GM21576 (cell line): ENCODE results near the gene ATAT1.
"Not testable (repeated sequence)": the region's sequence is repeated elsewhere in the genome, so short reads cannot be mapped to it uniquely, and the experiment has no call there.

Experiments used
- ATAC-seq: cut with Tn5 transposase; IDR thresholded peaks from one replicate; pipeline ENCODE4 v1.9.1; 2021; ENCODE audit warnings: mild to moderate bottlenecking, moderate library complexity; ENCODE audit not compliant: unreplicated experiment

The ATAT1 gene

DNA sequence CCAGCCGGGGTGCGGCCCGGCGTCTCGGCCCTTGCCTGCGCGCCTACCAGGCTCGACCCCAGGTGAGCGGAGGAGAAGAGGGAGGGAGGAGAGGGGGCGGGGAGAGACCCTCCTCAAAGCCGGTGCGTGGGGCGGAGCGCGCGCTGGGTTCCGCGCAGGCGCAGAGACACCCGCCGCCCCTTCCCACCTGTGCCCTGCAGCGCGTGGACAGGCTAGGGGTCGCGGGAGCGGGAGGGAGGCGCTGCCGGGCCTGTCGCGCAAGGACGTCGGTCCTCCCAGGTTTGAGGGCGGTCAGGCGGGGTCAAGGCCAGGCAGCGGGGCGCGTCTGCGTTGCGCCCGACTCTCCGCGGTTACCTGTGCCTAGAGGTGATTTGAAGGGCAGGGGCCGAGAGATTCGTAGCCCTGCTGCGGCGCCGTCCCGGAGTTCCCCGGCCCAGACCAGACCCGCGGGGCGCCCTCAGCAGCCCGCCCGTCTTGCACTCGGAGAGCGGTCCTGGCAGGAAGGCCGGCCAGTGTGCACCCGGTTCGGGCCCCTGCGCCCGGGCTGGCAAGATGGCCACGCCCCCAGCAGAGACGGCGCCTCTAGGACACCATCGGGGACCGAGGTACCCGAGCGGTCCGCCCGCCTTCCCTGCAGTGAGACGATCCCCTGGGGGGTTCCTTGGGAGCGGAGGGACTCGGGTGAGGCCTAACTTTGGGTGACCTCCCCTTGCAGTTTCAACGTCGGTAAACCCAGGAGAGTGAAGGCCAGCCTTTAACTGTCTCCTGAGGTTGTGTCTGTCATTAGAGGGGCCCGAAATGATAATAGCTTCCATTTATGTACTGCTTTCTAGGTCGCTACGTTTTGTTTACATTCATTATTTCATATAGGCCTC lies 20.8 kb downstream of the ATAT1 start:
- ATAC-seq: peak; percentile 62

DNA sequence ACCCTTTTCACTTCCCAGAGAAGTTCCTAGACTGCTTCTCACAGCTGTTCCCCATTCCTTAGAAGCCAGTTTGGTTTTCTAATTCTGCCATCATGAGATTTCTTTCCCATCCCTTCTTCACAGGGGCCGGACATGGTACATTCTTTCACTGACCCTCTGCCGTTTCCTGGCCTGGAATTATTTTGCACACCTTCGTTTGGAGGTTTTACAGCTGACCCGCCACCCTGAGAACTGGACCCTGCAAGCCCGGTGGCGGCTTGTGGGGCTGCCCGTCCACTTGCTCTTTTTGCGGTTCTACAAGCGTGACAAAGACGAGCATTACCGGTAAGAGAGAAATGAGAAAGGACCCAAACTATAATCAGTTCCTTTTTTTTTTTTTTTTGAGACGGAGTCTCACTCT lies 24.5 kb downstream of the ATAT1 start:
- ATAC-seq: no peak

DNA sequence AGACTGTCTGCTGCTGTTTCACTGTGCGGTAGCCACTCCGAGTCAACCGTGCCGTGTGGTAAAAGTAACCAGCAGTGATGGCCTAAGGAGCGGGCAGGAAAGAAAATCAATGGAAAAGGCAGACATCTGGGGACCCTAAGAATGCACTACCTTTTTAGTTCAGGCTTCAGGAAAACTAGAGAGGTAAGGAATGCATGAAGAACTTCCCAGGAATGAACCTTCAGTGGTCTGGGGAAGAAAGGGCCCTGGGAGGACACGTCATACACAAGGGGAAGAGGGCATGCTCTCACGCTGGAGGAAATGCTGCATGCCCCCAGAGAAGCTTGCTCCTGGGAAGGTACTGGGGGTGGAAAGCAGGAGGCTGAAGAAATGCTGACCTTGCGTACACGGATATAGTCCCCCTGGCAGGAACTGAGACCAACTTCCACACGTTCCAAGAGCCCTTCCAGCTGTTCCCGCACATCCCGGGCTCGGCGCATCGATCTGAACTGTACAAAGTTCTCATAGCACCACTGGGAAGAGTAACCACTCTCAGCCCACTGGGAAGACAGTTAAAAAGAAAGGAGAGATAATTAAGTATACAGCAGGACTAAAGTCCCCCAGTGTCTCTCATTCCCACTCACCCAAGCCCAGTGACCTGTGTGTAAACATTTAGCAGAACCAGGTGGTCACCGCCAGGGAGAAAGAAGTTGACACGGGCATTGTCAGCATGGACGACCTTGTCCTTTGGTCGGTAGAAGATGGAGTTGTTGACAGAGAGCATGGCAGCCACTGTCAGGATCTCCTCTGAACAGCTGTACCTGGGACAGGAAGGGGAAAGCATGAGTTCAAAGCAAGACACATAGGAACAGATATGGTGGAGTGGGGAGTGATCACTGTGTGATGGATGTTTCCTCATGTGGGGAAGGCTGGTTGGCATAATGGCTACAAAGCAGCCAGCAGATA lies 28.4 kb downstream of the ATAT1 start:
- no peak for ATAC-seq

- ATAC-seq: no peak
These were observed 29.0 kb downstream of the ATAT1 start for GRCh38 chr6:30655743-30656094.

GRCh38 chr6:30656513-30656912 lies 29.8 kb downstream of the ATAT1 start:
- no peak for ATAC-seq

GRCh38 chr6:30657454-30657853 lies 30.8 kb downstream of the ATAT1 start:
- no peak for ATAC-seq

- not testable (repeated sequence) for ATAC-seq
These were observed 31.2 kb downstream of the ATAT1 start for GRCh38 chr6:30657922-30658321.

DNA sequence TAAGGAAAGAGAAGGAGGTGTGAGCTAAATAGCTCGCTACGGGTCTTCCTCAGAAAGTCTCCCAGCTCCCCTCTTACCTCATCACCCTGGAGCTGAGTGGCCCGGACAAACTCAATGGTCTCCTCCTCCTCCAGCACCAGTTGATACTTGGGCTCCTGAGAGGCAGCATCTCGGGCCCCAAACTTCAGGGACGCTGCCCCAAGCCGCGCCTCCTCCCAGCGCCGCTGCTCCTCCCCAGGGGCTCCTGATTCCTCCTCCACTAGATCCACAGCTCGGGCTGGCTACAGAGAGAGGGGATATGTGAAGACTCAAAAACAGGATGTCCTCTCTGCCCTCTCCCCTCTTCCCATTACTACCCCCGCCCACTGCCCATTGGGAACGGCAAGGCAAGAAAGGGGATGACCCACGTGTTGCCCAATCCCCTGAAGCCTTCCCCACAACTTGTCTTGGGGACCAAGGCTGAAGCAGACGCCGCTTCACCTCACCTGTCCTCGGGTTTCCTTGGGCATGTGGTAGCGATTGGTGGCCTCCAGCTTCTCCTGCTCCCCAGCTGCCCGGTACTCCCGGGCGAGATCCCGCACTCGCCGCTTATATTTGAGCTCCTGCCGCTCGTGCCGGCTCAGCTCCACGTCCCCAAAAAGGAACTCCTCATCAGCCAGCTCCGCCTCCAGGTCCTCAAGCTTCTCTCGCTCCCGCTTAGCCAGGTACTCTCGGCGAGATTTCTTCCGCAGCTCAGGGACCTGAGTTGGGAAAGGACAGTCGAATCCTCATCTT lies 38.5 kb downstream of the ATAT1 start:
- no peak for ATAC-seq

GRCh38 chr6:30666300-30666699 lies 39.6 kb downstream of the ATAT1 start:
- not testable (repeated sequence) for ATAC-seq

DNA sequence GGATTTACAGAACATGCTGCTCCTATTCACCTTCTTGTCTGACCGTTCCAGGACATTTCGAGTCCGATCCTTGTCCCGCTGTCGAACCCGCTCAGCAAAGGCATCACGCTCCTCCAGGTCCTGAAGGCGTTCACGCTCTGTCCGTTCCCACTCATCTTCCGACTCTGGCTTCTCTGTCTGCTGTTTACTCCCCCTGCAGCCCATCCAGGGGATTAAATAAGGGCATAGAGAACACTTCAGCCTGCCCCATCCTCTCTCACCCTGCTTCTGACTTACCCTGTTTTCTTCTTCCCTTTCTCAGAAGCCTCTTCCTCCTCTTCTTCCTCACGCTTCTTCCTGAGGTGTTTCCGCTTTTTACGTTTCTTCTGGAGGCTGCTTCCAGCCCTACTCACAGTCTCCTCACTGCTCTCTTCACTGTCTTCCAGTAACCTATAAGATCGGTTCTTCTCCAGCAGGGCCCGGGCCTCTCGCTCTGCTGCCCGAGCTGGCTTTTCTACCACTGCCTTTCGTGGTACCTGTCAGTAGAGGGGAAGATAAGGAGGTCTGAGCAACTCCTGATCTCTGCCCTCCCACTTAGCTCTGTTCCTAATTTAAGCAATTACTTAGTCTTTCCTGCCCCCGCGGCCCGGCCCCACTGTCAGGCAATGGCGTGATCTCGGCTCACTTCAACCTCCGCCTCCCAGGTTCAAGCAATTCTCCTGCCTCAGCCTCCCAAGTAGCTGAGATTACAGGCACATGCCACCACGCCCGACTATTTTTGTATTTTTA lies 44.3 kb downstream of the ATAT1 start:
- no peak for ATAC-seq

DNA sequence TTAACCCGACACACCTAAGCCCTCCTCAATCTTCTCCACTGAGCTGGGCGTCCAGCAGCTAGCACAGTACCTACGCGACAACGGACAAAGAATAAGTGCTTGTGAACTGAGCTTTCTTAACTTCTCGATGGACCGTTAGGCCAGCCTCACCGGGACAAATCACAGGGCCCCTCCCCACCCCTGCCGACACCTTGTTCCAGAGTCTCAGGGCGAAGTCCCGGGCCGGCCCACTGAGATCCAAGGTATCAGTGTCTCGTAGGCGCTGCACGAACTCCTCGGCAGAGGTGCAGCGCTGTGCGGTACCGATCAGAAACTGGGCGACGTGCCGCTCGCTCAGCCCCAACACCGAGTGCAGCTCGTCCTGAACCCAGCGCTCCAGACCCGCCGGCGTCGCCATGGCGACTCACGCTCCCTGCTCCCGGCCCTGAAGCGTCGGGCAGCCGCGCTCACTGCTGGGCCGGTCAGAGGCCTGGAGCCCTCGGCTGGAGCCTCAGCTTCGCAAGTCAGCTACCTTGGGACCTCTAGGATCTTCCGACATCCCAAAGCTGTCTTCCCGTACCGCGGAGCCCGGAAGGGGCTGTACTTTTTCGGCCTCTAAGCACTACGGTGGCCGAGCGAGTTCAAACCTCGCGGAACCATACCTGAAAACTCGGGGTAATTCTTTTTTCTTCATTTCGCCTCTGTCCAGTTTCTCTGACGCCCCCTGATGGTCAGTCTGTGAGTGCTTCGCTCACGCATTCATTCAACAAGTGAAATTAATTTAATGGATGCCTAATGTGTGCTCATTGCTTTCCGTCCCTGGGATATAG lies 46.0 kb downstream of the ATAT1 start, which contains the start of gene DHX16:
Gene DHX16 (minus strand): TSS at position 562 of the 809 bp plus-strand sequence. CDS start 165 bp downstream, at position 397.
- ATAC-seq: peak; percentile 57

GRCh38 chr6:30676660-30677285 lies 50.1 kb downstream of the ATAT1 start:
- ATAC-seq: no peak

DNA sequence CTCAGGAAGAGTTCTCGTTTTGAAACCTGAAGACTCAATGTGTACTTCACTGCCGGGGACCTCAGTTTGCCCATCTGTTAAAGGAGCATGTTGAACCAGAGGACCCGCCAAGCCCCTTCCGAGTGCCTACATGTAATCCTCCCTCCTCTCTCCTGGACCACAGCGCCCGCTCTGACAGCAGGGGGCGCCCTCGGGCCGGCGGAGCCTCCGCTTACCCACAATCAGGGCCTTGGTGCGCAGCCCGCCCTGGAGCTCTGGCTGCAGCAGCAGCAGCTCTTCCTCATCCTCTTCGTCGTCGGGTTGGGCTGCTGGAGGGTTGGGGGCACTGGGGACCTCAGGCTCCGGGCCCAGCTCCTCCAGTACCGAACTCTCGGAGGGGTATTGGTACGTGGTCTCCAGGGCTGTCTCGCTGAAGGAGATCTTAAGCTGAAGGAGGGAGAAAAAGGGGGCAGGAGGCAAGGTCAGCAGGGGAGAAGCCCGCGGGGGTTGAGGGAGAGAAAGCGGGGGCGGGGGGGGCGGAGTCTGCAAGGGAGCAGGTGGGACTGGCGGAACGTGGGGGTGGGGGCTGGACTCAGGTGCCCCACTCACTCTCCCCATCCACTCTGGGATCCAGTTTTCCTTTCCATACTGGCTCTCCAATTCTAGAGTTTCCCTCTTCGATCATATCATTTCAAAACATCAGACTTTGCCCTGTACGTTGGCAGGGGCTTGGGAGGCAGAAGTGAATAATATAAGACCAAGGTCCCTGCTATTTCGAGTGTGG lies 52.5 kb downstream of the ATAT1 start:
- ATAC-seq: peak; percentile 31

GRCh38 chr6:30679765-30680535 lies 53.3 kb downstream of the ATAT1 start:
- no peak for ATAC-seq

DNA sequence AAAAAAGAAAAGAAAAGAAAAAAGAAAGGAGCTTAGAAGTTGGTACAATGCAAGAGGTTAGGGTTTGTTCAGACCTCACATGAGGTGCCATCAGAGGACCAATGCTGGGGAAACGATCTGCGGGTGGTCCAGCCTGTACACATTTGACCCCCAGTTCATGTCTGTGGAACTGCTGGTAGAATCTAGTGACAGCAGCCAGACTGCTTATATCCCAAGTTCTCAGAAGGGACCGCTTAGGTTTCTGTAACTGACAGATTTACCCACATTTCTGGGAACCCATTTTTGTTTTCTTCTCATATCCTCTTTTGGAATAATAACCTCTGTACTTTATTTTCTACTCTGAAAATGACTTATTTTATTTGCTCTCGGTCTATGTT lies 55.1 kb downstream of the ATAT1 start:
- no peak for ATAC-seq

GRCh38 chr6:30682143-30683117 lies 55.8 kb downstream of the ATAT1 start:
- ATAC-seq: peak; percentile 40
